Measurements from ENCODE around the gene NOL3. TPM values are rescaled to one million over a fixed set of nuclear protein-coding genes. Genes with fewer than 3 reads are reported as not detected.

Gene NOL3
- total and polyA plus RNA-seq, 2 of the 13 experiments (the other 11 are each of a cell fraction or from before 2014, with no cell fraction given): 5.7 to 20.5 TPM

DNA sequence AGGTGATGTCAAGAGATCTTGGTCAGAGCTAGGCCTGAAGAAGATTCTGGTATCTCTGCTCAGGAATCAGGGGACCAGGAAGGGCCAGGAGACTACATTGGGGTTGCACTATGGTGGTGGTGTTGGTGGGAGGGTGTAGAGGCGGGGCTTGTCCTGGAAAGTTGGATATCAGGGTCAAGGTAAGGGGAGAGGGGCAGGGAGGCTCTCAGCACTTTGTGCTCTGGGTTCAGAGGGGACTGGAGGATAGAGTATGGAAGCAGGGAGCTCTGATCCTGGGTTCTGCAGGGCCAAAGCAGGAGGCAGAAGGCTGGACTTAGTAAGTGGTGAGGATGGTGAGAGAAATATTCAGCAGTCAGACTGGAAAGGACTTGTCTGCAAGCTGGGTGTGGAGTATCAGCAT is 3.0 kb downstream of the NOL3 start (continued):
- TF ChIP-seq, protein P1, sequence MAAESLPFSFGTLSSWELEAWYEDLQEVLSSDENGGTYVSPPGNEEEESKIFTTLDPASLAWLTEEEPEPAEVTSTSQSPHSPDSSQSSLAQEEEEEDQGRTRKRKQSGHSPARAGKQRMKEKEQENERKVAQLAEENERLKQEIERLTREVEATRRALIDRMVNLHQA (CRISPR knock-in tag; IDR thresholded peaks at IDR 0.05): no peak
- TF ChIP-seq, protein P2, sequence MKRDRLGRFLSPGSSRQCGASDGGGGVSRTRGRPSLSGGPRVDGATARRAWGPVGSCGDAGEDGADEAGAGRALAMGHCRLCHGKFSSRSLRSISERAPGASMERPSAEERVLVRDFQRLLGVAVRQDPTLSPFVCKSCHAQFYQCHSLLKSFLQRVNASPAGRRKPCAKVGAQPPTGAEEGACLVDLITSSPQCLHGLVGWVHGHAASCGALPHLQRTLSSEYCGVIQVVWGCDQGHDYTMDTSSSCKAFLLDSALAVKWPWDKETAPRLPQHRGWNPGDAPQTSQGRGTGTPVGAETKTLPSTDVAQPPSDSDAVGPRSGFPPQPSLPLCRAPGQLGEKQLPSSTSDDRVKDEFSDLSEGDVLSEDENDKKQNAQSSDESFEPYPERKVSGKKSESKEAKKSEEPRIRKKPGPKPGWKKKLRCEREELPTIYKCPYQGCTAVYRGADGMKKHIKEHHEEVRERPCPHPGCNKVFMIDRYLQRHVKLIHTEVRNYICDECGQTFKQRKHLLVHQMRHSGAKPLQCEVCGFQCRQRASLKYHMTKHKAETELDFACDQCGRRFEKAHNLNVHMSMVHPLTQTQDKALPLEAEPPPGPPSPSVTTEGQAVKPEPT (CRISPR knock-in tag; IDR thresholded peaks at IDR 0.05; ENCODE audit: low read depth): no peak
- peak; percentile 33; the same call in 1 of the 2 replicates for TF ChIP-seq RXRB (CRISPR knock-in tag; IDR thresholded peaks at IDR 0.05; ENCODE audit: borderline replicate concordance)
- no peak for TF ChIP-seq MAF1 (CRISPR knock-in tag; IDR thresholded peaks at IDR 0.05; ENCODE audit: borderline replicate concordance)
- no peak for TF ChIP-seq HOXA7 (CRISPR knock-in tag; IDR thresholded peaks at IDR 0.05)
- TF ChIP-seq ZNF337 (CRISPR knock-in tag; IDR thresholded peaks at IDR 0.05; ENCODE audit: borderline replicate concordance, low read depth): no peak
- 0 out of 2 replicates have a peak, but pooled peaks have one; percentile 23 for TF ChIP-seq NR2F2 (IDR thresholded peaks at IDR 0.05; ENCODE audit: borderline replicate concordance, low read depth)
- no peak for TF ChIP-seq TARDBP (CRISPR knock-in tag; IDR thresholded peaks at IDR 0.05)
- TF ChIP-seq, protein P3, sequence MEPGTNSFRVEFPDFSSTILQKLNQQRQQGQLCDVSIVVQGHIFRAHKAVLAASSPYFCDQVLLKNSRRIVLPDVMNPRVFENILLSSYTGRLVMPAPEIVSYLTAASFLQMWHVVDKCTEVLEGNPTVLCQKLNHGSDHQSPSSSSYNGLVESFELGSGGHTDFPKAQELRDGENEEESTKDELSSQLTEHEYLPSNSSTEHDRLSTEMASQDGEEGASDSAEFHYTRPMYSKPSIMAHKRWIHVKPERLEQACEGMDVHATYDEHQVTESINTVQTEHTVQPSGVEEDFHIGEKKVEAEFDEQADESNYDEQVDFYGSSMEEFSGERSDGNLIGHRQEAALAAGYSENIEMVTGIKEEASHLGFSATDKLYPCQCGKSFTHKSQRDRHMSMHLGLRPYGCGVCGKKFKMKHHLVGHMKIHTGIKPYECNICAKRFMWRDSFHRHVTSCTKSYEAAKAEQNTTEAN (CRISPR knock-in tag; conservative IDR thresholded peaks at IDR 0.05): no peak
- no peak for TF ChIP-seq ZNF572 (CRISPR knock-in tag; IDR thresholded peaks at IDR 0.05)
- no peak for TF ChIP-seq MTF1 (CRISPR knock-in tag; IDR thresholded peaks at IDR 0.05)
- no peak for TF ChIP-seq ZBTB38 (CRISPR knock-in tag; IDR thresholded peaks at IDR 0.05)
- no peak for TF ChIP-seq GATA4 (IDR thresholded peaks at IDR 0.05; ENCODE audit: borderline replicate concordance, low read depth)
- TF ChIP-seq ATM (IDR thresholded peaks at IDR 0.05; ENCODE audit: borderline replicate concordance): no peak
- TF ChIP-seq MED8 (CRISPR knock-in tag; IDR thresholded peaks at IDR 0.05; ENCODE audit: insufficient replicate concordance): no peak
- peak; percentile 58 for TF ChIP-seq BCL6 (CRISPR knock-in tag; IDR thresholded peaks at IDR 0.05)
- TF ChIP-seq TRIM24 (CRISPR knock-in tag; IDR thresholded peaks at IDR 0.05): no peak
- TF ChIP-seq, protein P4, sequence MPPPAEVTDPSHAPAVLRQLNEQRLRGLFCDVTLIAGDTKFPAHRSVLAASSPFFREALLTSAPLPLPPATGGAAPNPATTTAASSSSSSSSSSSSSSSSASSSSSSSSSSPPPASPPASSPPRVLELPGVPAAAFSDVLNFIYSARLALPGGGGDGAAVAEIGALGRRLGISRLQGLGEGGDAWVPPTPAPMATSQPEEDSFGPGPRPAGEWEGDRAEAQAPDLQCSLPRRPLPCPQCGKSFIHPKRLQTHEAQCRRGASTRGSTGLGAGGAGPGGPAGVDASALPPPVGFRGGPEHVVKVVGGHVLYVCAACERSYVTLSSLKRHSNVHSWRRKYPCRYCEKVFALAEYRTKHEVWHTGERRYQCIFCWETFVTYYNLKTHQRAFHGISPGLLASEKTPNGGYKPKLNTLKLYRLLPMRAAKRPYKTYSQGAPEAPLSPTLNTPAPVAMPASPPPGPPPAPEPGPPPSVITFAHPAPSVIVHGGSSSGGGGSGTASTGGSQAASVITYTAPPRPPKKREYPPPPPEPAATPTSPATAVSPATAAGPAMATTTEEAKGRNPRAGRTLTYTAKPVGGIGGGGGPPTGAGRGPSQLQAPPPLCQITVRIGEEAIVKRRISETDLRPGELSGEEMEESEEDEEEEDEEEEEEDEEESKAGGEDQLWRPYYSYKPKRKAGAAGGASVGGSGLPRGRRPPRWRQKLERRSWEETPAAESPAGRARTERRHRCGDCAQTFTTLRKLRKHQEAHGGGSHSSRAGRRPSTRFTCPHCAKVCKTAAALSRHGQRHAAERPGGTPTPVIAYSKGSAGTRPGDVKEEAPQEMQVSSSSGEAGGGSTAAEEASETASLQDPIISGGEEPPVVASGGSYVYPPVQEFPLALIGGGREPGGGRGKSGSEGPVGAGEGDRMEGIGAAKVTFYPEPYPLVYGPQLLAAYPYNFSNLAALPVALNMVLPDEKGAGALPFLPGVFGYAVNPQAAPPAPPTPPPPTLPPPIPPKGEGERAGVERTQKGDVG (CRISPR knock-in tag; IDR thresholded peaks at IDR 0.05; ENCODE audit: borderline replicate concordance): no peak
- no peak for TF ChIP-seq GMEB1 (CRISPR knock-in tag; IDR thresholded peaks at IDR 0.05; ENCODE audit: borderline replicate concordance)
- no peak for TF ChIP-seq ZNF331 (CRISPR knock-in tag; IDR thresholded peaks at IDR 0.05)
- peak; percentile 85 for TF ChIP-seq RARA (CRISPR knock-in tag; IDR thresholded peaks at IDR 0.05)
- no peak for TF ChIP-seq ZNF775 (CRISPR knock-in tag; IDR thresholded peaks at IDR 0.05; ENCODE audit: borderline replicate concordance)
- no peak for TF ChIP-seq XBP1 (CRISPR knock-in tag; IDR thresholded peaks at IDR 0.05)
- no peak for TF ChIP-seq ZNF232 (CRISPR knock-in tag; IDR thresholded peaks at IDR 0.05; ENCODE audit: borderline replicate concordance)
